HUES64 (cell line): ENCODE results near the gene DHRS7C.

Experiments used
- H3K27ac ChIP-seq: 2 replicates; pipeline ENCODE4 v1.7.0; 2013; ENCODE audit warnings: low read depth, low read length, inconsistent platforms
- H3K27me3 ChIP-seq: 2 replicates; pipeline ENCODE4 v1.6.1; 2013; ENCODE audit warnings: mild to moderate bottlenecking, low read length; ENCODE audit not compliant: insufficient read depth
- H3K36me3 ChIP-seq: 2 replicates; pipeline ENCODE4 v1.6.1; 2013; ENCODE audit warnings: mild to moderate bottlenecking, low read length; ENCODE audit not compliant: insufficient read depth
- H3K4me1 ChIP-seq: 2 replicates; pipeline ENCODE4 v1.6.1; 2013; ENCODE audit warnings: mild to moderate bottlenecking, low read length, moderate library complexity; ENCODE audit not compliant: insufficient read depth
- H3K4me3 ChIP-seq: 2 replicates; pipeline ENCODE4 v1.5.1; 2013; ENCODE audit warnings: mild to moderate bottlenecking, low read length, moderate library complexity
- H3K9ac ChIP-seq: 2 replicates; pipeline ENCODE4 v1.6.1; 2013; ENCODE audit warnings: mild to moderate bottlenecking, low read depth, low read length
- H3K9me3 ChIP-seq: 2 replicates; pipeline ENCODE4 v1.6.1; 2013; ENCODE audit warnings: low read depth, low read length; ENCODE audit not compliant: insufficient read depth
- WGBS: fragments of 150-250, 120-280 bp; methylation state at CpG from one replicate; pipeline ENCODE4 v1.1.7; 2013; ENCODE audit warnings: missing lambda C conversion rate; 5-methylcytosine and 5-hydroxymethylcytosine counted together

Gene DHRS7C

DNA sequence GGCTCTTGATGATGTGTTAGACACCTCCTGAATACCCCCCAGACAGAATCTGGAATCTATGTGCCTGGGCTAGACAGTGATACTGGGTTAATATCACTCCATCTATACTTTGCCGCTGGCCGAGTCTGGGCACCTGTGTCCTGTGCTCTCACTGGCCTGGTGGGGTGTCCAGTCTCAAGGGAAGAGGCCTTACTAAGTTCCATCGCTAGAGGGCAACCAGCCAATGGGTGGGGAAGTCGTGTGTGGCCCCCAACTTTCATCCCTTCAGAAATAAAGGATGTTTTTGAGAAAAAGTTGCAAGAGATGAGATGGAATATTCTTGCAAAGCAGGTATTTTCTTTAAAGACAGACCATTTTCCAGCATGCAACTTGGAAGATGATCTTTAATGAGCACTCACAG is 32.7 kb upstream of the DHRS7C start:
- H3K27me3 ChIP-seq = no peaks in the 10 kb centered on the region
- H3K4me3 ChIP-seq = no peak overlapping the region
- no peaks in the 10 kb centered on the region for H3K9me3 ChIP-seq
- no peaks in the 10 kb centered on the region for H3K4me1 ChIP-seq
- no peak overlapping the region for H3K9ac ChIP-seq
- WGBS = 80% methylated on average over 4 of the region's 4 CpGs
- no peaks in the 10 kb centered on the region for H3K36me3 ChIP-seq
- H3K27ac ChIP-seq = no peak overlapping the region

GRCh38 chr17:9821921-9822320 is 30.5 kb upstream of the DHRS7C start, which contains the start of gene GSG1L2:
TSS of gene GSG1L2 (minus strand) at chr17:9822079. CDS start at chr17:9822071, 8 bp downstream.
- no peaks in the 10 kb centered on the region for H3K9me3 ChIP-seq
- no peaks in the 10 kb centered on the region for H3K4me1 ChIP-seq
- no peak within 1 kb of the TSS for H3K27ac ChIP-seq
- WGBS = 87% methylated on average over 15 of the region's 15 CpGs
- H3K27me3 ChIP-seq = no peaks in the 10 kb centered on the region
- no peak within 1 kb of the TSS for H3K4me3 ChIP-seq
- H3K36me3 ChIP-seq = no peaks in the 10 kb centered on the region
- no peak within 1 kb of the TSS for H3K9ac ChIP-seq

GRCh38 chr17:9820448-9820847 is 29.1 kb upstream of the DHRS7C start:
- Histone ChIP-seq H3K4me3 (no peak overlapping the region), H3K36me3 (no peaks in the 10 kb centered on the region), H3K9ac (no peak overlapping the region), H3K27me3 (no peaks in the 10 kb centered on the region), H3K9me3 (no peaks in the 10 kb centered on the region), H3K4me1 (no peaks in the 10 kb centered on the region), H3K27ac (no peak overlapping the region)
- 56% methylated on average over 3 of the region's 3 CpGs for WGBS

DNA sequence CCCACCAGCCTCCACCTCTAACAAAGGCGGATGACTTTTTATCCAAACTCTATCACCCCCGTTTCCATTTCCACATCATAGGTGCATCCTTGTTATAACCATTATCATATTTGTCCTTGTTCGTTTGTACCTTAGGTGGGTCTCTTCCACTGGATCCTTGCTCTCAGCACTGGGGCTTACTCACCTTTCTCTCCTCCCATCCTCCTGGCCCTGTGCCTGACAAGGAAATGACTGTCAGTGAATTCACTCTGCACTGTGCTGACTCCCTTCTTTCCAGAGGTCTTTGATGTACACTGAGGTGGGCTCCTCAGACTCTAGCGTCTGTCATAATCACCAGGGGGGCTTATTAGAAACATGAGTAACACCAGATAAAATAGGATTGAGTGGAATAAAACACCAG is 27.4 kb upstream of the DHRS7C start:
- no peaks in the 10 kb centered on the region for H3K27me3 ChIP-seq
- H3K4me3 ChIP-seq = no peak overlapping the region
- 71% methylated on average over 4 of the region's 4 CpGs for WGBS
- no peaks in the 10 kb centered on the region for H3K36me3 ChIP-seq
- no peak overlapping the region for H3K27ac ChIP-seq
- no peaks in the 10 kb centered on the region for H3K4me1 ChIP-seq
- no peaks in the 10 kb centered on the region for H3K9me3 ChIP-seq
- H3K9ac ChIP-seq = no peak overlapping the region

GRCh38 chr17:9817086-9817485 is 25.7 kb upstream of the DHRS7C start:
- WGBS = 75% methylated on average over 8 of the region's 8 CpGs
- H3K36me3 ChIP-seq = no peaks in the 10 kb centered on the region
- H3K9ac ChIP-seq = no peak overlapping the region
- H3K27me3 ChIP-seq = no peaks in the 10 kb centered on the region
- no peaks in the 10 kb centered on the region for H3K9me3 ChIP-seq
- H3K4me1 ChIP-seq = no peaks in the 10 kb centered on the region
- H3K27ac ChIP-seq = no peak overlapping the region
- no peak overlapping the region for H3K4me3 ChIP-seq

DNA sequence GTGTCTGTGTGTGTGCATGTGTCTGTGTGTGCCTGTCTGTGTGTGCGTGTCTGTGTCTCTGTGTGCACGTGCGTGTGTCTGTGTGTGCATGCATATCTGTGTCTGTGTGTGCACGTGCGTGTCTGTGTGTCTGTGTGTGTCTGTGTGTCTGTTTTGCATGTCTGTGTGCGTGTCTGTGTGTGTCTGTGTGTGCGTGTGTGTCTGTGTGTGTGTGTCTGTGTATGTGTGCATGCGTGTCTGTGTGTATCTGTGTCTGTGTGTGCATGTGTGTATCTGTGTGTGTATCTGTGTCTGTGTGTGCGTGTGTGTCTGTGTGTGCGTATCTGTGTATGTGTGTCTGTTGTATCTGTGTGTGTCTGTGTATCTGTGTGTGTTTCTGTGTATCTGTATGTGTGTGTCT is 25.1 kb upstream of the DHRS7C start:
- no peaks in the 10 kb centered on the region for H3K9me3 ChIP-seq
- H3K9ac ChIP-seq = no peak overlapping the region
- WGBS = 48% methylated on average over 10 of the region's 10 CpGs
- H3K27ac ChIP-seq = no peak overlapping the region
- no peaks in the 10 kb centered on the region for H3K4me1 ChIP-seq
- H3K4me3 ChIP-seq = no peak overlapping the region
- H3K36me3 ChIP-seq = no peaks in the 10 kb centered on the region
- no peaks in the 10 kb centered on the region for H3K27me3 ChIP-seq

DNA sequence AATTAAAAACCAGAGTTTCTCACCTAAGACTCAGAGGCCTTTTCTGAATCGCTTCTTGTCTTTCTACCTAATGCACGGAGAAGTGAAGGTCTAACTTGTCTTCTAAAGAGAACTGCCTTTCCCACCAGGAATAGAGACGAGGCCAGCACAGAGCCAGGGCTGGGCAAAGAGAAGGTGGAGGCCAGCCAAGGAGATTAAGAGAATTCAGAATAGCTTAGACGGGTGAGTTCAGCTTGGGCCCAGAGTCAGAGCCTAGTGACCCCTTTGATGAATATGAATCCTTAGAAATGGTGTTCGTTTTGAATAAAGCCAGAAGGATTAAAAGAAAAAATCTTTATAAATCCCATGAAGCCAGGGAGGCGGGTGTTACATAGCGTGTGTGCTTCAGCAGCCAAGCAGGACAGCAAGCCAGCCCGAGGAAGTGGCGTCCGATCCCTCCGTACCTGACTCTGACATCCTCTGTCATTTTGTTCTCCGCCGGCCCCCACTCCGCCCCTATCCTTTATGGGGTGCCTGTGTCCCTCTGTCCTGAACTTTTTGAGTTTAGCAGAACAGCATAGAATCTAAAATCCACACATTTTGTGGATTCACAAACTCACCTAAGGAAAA is 23.0 kb upstream of the DHRS7C start:
- WGBS = 84% methylated on average over 14 of the region's 14 CpGs
- Histone ChIP-seq H3K27me3 (no peaks in the 10 kb centered on the region), H3K27ac (no peak overlapping the region), H3K9me3 (no peaks in the 10 kb centered on the region), H3K36me3 (no peaks in the 10 kb centered on the region), H3K4me3 (no peak overlapping the region), H3K4me1 (no peaks in the 10 kb centered on the region), H3K9ac (no peak overlapping the region)

DNA sequence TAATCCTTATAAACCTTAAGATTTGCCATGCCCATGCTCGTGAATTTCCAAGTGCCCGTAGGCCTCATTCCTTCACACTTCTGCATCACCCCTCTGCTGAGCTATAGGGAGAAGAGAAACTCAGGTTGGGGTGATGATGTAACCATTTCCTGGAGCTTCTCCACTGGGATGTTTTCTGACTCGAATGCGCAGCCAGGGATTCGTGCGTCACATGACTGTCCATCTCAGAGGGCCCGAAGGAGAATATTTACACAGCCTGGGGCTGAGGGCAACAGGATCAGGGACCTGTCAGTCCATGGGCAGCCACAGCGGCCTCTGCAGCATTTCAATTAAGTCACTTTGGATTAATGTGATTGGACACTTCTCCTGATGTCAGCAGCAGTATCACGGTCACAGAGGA is 21.8 kb upstream of the DHRS7C start:
- no peak overlapping the region for H3K9ac ChIP-seq
- no peak overlapping the region for H3K27ac ChIP-seq
- no peak overlapping the region for H3K4me3 ChIP-seq
- no peaks in the 10 kb centered on the region for H3K27me3 ChIP-seq
- no peaks in the 10 kb centered on the region for H3K4me1 ChIP-seq
- H3K9me3 ChIP-seq = no peaks in the 10 kb centered on the region
- H3K36me3 ChIP-seq = no peaks in the 10 kb centered on the region
- 96% methylated on average over 9 of the region's 9 CpGs for WGBS

GRCh38 chr17:9811537-9811936 is 20.1 kb upstream of the DHRS7C start:
- Histone ChIP-seq H3K27ac (no peak overlapping the region), H3K27me3 (no peaks in the 10 kb centered on the region), H3K9me3 (no peaks in the 10 kb centered on the region), H3K36me3 (no peaks in the 10 kb centered on the region), H3K9ac (no peak overlapping the region), H3K4me1 (no peaks in the 10 kb centered on the region), H3K4me3 (no peak overlapping the region)
- 84% methylated on average over 11 of the region's 11 CpGs for WGBS

GRCh38 chr17:9811086-9811485 is 19.7 kb upstream of the DHRS7C start:
- Histone ChIP-seq H3K4me1 (no peaks in the 10 kb centered on the region), H3K9ac (no peak overlapping the region), H3K36me3 (no peaks in the 10 kb centered on the region), H3K9me3 (no peaks in the 10 kb centered on the region), H3K27me3 (no peaks in the 10 kb centered on the region), H3K27ac (no peak overlapping the region), H3K4me3 (no peak overlapping the region)
- WGBS = 88% methylated on average over 5 of the region's 5 CpGs

DNA sequence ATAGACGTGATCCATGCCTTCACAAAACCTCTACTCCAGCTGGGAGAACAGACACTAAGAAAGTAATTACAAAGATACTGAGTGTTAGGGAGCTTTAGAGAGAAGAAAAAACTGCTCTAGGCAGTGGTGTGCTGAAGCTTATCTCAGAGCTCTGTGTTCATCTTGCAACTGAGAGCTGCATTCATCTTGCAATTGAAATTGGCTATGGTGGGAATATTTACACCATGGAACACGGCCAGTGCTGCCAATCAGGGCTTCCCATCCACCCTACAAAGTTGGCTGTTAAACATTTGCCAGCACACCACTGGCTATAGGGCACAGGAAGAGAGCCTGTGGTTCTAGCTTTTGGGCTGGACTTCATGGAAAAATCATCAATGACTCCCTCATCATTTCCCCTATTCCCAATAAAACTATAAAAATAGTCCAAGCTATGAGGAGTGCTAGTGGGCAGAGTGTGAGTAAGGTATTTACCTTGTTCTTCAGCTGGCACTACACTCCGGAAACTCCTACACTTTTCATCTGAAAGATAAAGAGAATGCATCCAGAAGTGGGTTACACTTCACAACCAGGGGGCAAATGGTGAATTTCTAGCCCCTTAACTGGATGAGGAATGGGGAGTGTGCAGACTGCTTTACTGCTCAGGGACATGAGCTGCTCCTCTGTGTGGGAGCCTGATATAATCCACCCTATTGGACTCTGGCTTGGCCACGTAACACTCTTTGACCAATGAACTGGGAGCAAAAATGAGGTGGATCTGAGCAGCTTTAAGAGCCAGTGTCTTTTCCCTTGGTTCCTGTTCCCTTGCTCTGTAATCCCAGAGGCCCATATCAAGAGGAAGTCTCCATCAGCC is 18.9 kb upstream of the DHRS7C start:
- H3K36me3 ChIP-seq = no peaks in the 10 kb centered on the region
- no peaks in the 10 kb centered on the region for H3K9me3 ChIP-seq
- no peak overlapping the region for H3K9ac ChIP-seq
- 81% methylated on average over 2 of the region's 4 CpGs for WGBS
- H3K4me3 ChIP-seq = no peak overlapping the region
- H3K27me3 ChIP-seq = no peaks in the 10 kb centered on the region
- no peak overlapping the region for H3K27ac ChIP-seq
- no peaks in the 10 kb centered on the region for H3K4me1 ChIP-seq
